GM23248 (cell line): ENCODE measurements around the gene SLC4A4.

Experiments used
- EZH2 ChIP-seq: fragments of 200-600 bp; sonication (generic); IDR thresholded peaks from 2 replicates; pipeline ENCODE4 v1.6.1; 2018; ENCODE audit warnings: antibody characterized with exemption, mild to moderate bottlenecking; ENCODE audit not compliant: insufficient read depth, poor library complexity, severe bottlenecking
- EZH2phosphoT487 ChIP-seq: fragments of 200-600 bp; sonication (generic); IDR thresholded peaks from 2 replicates; pipeline ENCODE4 v1.6.1; 2018; ENCODE audit warnings: antibody characterized with exemption, moderate library complexity, mild to moderate bottlenecking, low read depth; ENCODE audit not compliant: insufficient read depth

DNA sequence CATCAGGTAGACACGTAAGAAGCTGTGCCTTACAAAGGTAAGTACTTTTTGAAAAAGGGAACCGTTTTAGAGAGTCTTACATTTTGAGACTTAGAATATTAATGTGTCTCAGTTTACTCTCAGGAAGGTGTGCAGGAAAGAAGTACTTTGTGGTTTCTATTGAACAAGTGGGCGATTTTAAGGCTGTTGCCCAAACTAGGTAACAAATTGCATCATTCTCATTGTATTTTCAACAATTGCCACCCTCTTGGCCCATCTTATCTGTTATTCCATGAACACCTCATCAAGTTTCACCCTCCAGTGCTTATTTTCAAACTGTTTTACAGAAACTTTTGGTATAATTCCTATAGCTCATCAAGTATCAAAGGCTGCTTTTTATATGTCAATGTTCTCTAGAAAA, 158.3 kb downstream of the SLC4A4 start:
- TF ChIP-seq EZH2 (no peak), EZH2phosphoT487 (no peak)
